Loucy (cell line): Measurements from ENCODE around the gene TSPAN32.

Experiments
- EZH2phosphoT487 ChIP-seq: fragments of 200-600 bp; IDR thresholded peaks from 2 replicates; pipeline ENCODE4 v1.6.1; 2018; ENCODE audit warnings: antibody characterized with exemption, mild to moderate bottlenecking, moderate library complexity, borderline replicate concordance
- TF ChIP-seq, protein P1 (sequence below): fragments of 200-600 bp; sonication (generic); conservative IDR thresholded peaks from 2 replicates; pipeline ENCODE4 v1.5.1; 2014; ENCODE audit warnings: mild to moderate bottlenecking, antibody characterized with exemption, low read length

DNA sequence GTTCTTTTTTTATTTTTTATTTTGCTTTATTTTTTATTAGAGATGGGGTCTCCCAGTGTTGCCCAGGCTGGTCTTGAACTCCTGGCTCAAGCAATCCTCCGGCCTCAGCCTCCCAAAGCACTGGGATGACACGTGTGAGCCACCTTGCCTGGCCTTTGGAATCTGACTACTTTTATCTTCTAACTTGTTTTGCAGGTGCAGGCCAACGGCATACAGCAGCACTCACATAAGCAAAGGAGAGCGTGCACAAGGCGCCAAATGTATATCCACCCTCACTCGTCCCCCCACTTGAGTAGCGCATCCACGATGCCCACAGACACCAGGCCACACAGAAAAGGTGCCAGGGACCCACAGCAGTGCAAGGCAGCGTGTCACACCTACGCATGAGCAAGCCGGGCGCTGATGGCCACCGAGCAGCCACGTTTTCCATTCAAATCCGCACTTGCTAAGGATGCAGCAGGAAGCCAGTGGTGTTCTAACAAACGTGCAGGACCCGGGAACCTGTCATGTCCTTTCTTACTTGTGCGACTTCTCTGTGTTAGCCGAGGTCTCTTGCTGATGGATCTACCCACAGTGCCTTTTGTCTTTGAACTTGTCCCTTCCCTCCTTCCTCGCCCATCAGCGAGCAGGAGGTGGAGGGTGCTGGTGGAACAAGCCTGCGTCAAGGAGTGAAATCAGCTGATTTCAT lies 37.3 kb upstream of the TSPAN32 start:
- TF ChIP-seq, protein P1, sequence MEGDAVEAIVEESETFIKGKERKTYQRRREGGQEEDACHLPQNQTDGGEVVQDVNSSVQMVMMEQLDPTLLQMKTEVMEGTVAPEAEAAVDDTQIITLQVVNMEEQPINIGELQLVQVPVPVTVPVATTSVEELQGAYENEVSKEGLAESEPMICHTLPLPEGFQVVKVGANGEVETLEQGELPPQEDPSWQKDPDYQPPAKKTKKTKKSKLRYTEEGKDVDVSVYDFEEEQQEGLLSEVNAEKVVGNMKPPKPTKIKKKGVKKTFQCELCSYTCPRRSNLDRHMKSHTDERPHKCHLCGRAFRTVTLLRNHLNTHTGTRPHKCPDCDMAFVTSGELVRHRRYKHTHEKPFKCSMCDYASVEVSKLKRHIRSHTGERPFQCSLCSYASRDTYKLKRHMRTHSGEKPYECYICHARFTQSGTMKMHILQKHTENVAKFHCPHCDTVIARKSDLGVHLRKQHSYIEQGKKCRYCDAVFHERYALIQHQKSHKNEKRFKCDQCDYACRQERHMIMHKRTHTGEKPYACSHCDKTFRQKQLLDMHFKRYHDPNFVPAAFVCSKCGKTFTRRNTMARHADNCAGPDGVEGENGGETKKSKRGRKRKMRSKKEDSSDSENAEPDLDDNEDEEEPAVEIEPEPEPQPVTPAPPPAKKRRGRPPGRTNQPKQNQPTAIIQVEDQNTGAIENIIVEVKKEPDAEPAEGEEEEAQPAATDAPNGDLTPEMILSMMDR = no peak
- TF ChIP-seq EZH2phosphoT487 = no peak
